OCI-LY7 (cell line): ENCODE results near the gene SND1. TPM values are rescaled to one million over a fixed set of nuclear protein-coding genes. Genes with fewer than 3 reads are reported as not detected.
"Not testable (repeated sequence)": the region's sequence is repeated elsewhere in the genome, so short reads cannot be mapped to it uniquely, and the experiment has no call there.

Experiments used
- BruUV-seq: library from RNA; stranded (reverse); fragments of 400-500 nt; replicated peaks from 2 replicates; lab custom pipeline; 2021; lab: Mats Ljungman, UMichigan
- CTCF ChIA-PET: fragments of 300-600 bp; sonication (Branson Sonifier 250); formaldehyde crosslinking; loops from one replicate; lab custom pipeline; 2022; ENCODE audit warnings: antibody characterized with exemption; ENCODE audit not compliant: unreplicated experiment; lab: Charles Lee
- POLR2A ChIA-PET: fragments of 300-600 bp; sonication (Branson Sonifier 250); formaldehyde crosslinking; loops from one replicate; lab custom pipeline; 2022; ENCODE audit warnings: antibody characterized with exemption; lab: Charles Lee
- DNase-seq: peaks from one replicate; pipeline ENCODE4 v3.0.0-alpha.2; 2015; ENCODE audit warnings: low spot score
- H2AFZ ChIP-seq: fragments of 200-600 bp; sonication (generic), shearing (Covaris generic); 2 replicates; pipeline ENCODE4 v1.6.1; 2014; ENCODE audit warnings: mild to moderate bottlenecking, antibody characterized with exemption, low read length, moderate library complexity
- H3K27ac ChIP-seq: fragments of 200-600 bp; sonication (generic); 2 replicates; pipeline ENCODE4 v1.5.1; 2014; ENCODE audit warnings: mixed run types, low read depth, mild to moderate bottlenecking, moderate library complexity, low read length, inconsistent platforms; ENCODE audit not compliant: poor library complexity, severe bottlenecking
- H3K36me3 ChIP-seq: fragments of 200-600 bp; sonication (generic); 2 replicates; pipeline ENCODE4 v1.6.1; 2014; ENCODE audit warnings: mild to moderate bottlenecking, antibody characterized with exemption, low read length, moderate library complexity, mixed read lengths; ENCODE audit not compliant: insufficient read depth
- H3K4me1 ChIP-seq: fragments of 200-600 bp; sonication (generic); 2 replicates; pipeline ENCODE4 v1.5.1; 2014; ENCODE audit warnings: mild to moderate bottlenecking, low read length; ENCODE audit not compliant: insufficient read depth, poor library complexity, severe bottlenecking
- H3K4me2 ChIP-seq: fragments of 200-600 bp; sonication (generic); 2 replicates; pipeline ENCODE4 v1.6.1; 2014; ENCODE audit warnings: mild to moderate bottlenecking, low read length
- H3K4me3 ChIP-seq: fragments of 200-600 bp; sonication (generic); 2 replicates; pipeline ENCODE4 v1.5.1; 2014; ENCODE audit warnings: mild to moderate bottlenecking, low read depth, low read length; ENCODE audit not compliant: poor library complexity, severe bottlenecking
- H3K79me2 ChIP-seq: fragments of 200-600 bp; sonication (generic); 2 replicates; pipeline ENCODE4 v1.6.1; 2016; ENCODE audit warnings: low read depth, mild to moderate bottlenecking, low read length, moderate library complexity, mixed read lengths; ENCODE audit not compliant: insufficient read depth
- H3K9me2 ChIP-seq: fragments of 200-600 bp; sonication (generic); 2 replicates; pipeline ENCODE4 v1.6.1; 2016; ENCODE audit warnings: mild to moderate bottlenecking, low read length, mixed read lengths; ENCODE audit not compliant: insufficient read depth
- H3K9me3 ChIP-seq: fragments of 200-600 bp; sonication (generic); 2 replicates; pipeline ENCODE4 v1.6.1; 2014; ENCODE audit warnings: mild to moderate bottlenecking, mixed run types, low read length, mixed read lengths
- H4K20me1 ChIP-seq: fragments of 200-600 bp; sonication (generic); 2 replicates; pipeline ENCODE4 v1.6.1; 2014; ENCODE audit warnings: mild to moderate bottlenecking, antibody characterized with exemption, low read length, moderate library complexity, mixed read lengths; ENCODE audit not compliant: insufficient read depth
- EZH2phosphoT487 ChIP-seq: fragments of 200-600 bp; sonication (generic); IDR thresholded peaks from 2 replicates; pipeline ENCODE4 v1.6.1; 2018; ENCODE audit warnings: low read depth, borderline replicate concordance, mild to moderate bottlenecking, mixed run types, antibody characterized with exemption, low read length, moderate library complexity, mixed read lengths
- intact Hi-C: fragments of 100-400 bp; cut with micrococcal nuclease; formaldehyde crosslinking; loops from one replicate; pipeline ENCODE4 v1.10.0; 2022; ENCODE audit not compliant: unreplicated experiment
- total RNA-seq, 2 experiments: library from RNA; depleted of rRNA in 1 of 2; stranded (reverse); fragments of >200 nt in 1 of 2; shearing (Covaris generic) in 1 of 2; gene quantifications; 2 replicates each; pipeline ENCODE4 v1.2.3, GENCODE V29; 2014 to 2022
- TF ChIP-seq, protein P1 (sequence below): fragments of 200-600 bp; sonication (generic); conservative IDR thresholded peaks from 2 replicates; pipeline ENCODE4 v1.5.1; 2014; ENCODE audit warnings: mild to moderate bottlenecking, antibody characterized with exemption, low read length, moderate library complexity, mixed read lengths

The SND1 gene
- total RNA-seq, 2 experiments from 2014 or later: 111 to 221 TPM

- Histone ChIP-seq H3K79me2 (no peaks in the 10 kb centered on the region), H2AFZ (peak overlapping the region; percentile 66), H3K9me2 (no peaks in the 10 kb centered on the region), H3K4me1 (peaks cover 86% of the 10 kb centered on the region), H3K9me3 (no peaks in the 10 kb centered on the region), H4K20me1 (no peaks in the 10 kb centered on the region), H3K4me3 (peak overlapping the region; percentile 51), H3K36me3 (no peaks in the 10 kb centered on the region), H3K4me2 (peak overlapping the region; percentile 80), H3K27ac (peak overlapping the region; percentile 95)
- ChIA-PET POLR2A (interaction anchor here (0.6 to 1.2 kb wide), 8 partner anchors 9 to 404 kb away, joined by 3 to 5 read pairs (median 3); no protein-coding TSS in a partner anchor), CTCF (interaction anchor here (0.5 to 1.1 kb wide), 3 partner anchors 15 to 101 kb away, joined by 3 read pairs; no protein-coding TSS in a partner anchor)
- BruUV-seq: no TSS peak
- peak; percentile 93 for DNase-seq
- TF ChIP-seq, protein P1, sequence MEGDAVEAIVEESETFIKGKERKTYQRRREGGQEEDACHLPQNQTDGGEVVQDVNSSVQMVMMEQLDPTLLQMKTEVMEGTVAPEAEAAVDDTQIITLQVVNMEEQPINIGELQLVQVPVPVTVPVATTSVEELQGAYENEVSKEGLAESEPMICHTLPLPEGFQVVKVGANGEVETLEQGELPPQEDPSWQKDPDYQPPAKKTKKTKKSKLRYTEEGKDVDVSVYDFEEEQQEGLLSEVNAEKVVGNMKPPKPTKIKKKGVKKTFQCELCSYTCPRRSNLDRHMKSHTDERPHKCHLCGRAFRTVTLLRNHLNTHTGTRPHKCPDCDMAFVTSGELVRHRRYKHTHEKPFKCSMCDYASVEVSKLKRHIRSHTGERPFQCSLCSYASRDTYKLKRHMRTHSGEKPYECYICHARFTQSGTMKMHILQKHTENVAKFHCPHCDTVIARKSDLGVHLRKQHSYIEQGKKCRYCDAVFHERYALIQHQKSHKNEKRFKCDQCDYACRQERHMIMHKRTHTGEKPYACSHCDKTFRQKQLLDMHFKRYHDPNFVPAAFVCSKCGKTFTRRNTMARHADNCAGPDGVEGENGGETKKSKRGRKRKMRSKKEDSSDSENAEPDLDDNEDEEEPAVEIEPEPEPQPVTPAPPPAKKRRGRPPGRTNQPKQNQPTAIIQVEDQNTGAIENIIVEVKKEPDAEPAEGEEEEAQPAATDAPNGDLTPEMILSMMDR: no peak
- TF ChIP-seq EZH2phosphoT487: no peak
- intact Hi-C loops: loop anchor here (1.0 to 10.0 kb wide), 3 partner anchors 26 to 714 kb away; partner anchors contain the start of gene ZNF800
Measured at GRCh38 chr7:128108641-128109423, 456.8 kb downstream of the SND1 start.

DNA sequence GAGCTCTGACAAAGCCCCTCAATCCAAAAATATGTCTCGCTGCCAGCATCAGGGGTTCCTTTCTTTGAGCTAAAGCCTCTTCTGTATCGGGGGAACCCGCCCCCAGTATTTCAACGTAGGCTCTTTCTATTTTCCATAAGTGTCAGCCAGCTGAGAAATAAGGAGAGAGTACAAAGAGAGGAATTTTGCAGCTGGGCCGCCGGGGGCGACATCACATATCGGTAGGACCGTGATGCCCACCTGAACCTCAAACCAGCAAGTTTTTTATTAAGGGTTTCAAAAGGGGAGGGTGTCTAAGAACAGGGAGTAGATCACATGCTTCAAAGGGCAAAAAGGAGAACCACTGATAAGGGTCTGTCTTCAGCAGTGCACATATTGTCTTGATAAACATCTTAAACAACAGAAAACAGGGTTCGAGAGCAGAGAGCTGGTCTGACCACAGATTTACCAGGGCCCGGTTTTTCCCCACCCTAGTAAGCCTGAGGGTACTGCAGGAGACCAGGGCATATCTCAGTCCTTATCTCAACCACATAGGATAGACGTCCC lies 457.5 kb downstream of the SND1 start:
- CTCF ChIA-PET: interaction anchor here (0.5 to 1.1 kb wide), 3 partner anchors 14 to 100 kb away, joined by 3 read pairs; no protein-coding TSS in a partner anchor

More for the DNA sequence above, 457.5 kb downstream of the SND1 start:
- Histone ChIP-seq H3K4me1 (peaks cover 79% of the 10 kb centered on the region), H3K4me2 (peak overlapping the region; percentile 80), H3K27ac (peak overlapping the region; percentile 95), H2AFZ (peak overlapping the region; percentile 66), H3K4me3 (peak overlapping the region; percentile 51)
- not testable (repeated sequence) for H3K9me3 ChIP-seq, H3K9me2 ChIP-seq, H3K36me3 ChIP-seq, BruUV-seq, H4K20me1 ChIP-seq, H3K79me2 ChIP-seq
- TF ChIP-seq, protein P1: peak; percentile 51
- peak; percentile 40 for DNase-seq
- POLR2A ChIA-PET: interaction anchor here (0.7 to 1.2 kb wide), 5 partner anchors 8 to 448 kb away, joined by 3 to 5 read pairs (median 3); no protein-coding TSS in a partner anchor
- intact Hi-C loops: loop anchor here (2.0 to 10.0 kb wide), 2 partner anchors 25 to 715 kb away; partner anchors contain the start of gene ZNF800
